ENCODE data around the gene MCM7.
A peak's percentile ranks its signal among the peaks of the same experiment; 100 is the strongest.

MCM7 gene

DNA sequence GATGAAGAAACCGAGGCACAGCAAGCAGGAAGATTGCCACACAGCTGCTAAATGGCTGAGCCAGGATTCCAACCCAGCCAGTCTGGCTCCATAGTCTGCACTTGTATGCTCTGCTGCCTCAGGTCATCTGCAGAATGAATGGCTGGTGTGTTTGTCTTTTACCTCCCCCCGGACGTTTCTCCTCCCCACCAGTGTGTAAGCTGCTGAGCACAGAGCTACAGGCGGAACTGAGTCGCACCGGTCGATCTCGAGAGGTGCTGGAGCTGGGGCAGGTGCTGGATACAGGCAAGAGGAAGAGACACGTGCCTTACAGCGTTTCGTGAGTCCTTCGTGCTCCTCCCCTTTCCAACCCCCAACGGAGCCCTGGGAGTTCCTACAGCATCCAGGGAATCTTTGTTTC, 20.9 kb upstream of the MCM7 start:
- no peak for DNase-seq

DNA sequence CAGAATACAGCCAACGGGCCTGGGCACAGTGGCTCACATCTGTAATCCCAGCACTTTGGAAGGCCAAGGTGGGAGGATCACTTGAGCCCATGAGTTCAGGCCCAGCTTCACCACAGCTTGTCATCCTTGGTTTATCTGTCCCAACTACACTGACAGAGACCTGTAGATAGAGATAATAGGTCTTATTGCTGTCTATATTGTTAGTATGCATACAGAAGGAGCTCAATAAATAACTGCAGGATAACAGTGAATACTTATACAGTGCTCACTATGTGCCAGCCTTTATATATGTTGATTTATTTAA, 19.5 kb upstream of the MCM7 start:
- DNase-seq, result no peak

DNA sequence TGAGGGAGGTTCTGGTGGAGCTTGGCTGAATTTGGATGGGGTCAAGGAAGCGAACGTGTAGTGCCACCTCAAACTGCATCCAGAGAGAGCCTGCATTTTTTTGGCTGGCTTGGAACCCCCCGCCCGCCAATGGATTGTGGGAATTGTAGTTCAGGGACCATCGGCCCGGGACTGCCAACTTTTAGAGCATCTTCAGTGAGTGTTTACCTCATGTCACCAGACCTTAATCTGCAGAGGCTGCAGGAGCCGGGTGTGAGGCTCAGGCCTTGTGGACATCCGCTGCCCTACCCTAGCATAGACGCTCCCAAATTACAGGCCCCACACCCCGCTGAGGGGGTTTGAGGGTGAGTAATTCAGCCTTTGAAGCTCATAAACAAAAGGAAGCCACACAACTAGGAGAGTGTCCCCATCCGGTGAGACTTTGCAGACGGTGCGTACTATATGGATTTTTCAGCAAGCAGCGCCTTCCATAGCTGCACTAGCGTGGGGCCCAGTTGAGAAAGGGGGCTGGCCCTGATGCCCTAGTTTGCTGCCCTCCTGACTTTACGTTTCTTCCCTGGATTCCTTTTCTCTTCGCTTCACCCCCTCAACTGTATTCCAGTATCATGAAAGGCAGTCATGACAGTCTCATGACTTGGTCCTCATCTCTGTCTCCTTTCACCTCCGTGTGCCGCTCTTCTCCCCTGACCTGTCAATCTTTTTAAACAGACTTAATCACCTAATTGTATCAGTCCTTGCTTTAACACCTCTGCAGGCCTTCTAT, 19.0 kb upstream of the MCM7 start:
- peak; percentile 71 to 78 for DNase-seq

DNA sequence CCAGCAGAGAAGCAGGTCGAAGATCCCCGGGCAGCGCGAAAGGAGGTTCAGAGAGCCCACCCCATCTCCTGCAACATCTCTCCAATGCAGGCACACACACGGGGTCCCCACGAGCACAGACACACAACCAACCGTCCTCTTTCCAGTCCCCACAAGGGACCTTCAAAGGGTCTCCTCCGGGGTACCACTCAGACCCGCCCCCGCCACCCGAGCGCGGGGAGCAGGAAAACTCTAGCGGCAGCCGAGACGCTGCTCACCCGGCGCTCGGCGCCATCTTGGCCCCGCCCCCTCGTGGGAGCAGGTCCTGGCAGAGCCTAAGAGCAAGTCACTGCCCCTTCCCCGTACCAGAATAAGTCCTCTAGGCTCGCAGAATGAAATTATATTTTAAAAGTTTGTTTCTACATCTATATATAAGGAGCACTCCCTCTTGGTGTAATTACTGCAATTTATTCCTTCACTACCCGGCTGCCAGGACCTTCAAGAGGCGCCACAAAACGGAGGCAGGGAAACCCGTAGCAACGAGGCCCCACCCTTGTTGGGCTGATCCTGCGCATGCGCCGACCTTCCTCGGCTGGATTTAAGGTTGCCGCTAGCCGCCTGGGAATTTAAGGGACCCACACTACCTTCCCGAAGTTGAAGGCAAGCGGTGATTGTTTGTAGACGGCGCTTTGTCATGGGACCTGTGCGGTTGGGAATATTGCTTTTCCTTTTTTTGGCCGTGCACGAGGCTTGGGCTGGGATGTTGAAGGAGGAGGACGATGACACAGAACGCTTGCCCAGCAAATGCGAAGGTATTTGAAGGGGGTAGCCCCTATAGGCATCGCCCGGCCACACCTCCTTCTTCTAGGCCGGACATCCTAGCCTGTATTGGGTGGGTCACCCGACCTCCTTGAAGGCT, 18.1 kb upstream of the MCM7 start, which contains the start of the genes CNPY4 and TAF6:
Gene CNPY4 (plus strand): TSS at position 563 of the 898 bp plus-strand sequence. CDS start 111 bp downstream, at position 674.
Gene TAF6 (minus strand): TSS at position 287 of the 898 bp plus-strand sequence. CDS start 5,149 bp downstream, outside the sequence.
- DNase-seq, result peak; percentile 96 to 97

DNA sequence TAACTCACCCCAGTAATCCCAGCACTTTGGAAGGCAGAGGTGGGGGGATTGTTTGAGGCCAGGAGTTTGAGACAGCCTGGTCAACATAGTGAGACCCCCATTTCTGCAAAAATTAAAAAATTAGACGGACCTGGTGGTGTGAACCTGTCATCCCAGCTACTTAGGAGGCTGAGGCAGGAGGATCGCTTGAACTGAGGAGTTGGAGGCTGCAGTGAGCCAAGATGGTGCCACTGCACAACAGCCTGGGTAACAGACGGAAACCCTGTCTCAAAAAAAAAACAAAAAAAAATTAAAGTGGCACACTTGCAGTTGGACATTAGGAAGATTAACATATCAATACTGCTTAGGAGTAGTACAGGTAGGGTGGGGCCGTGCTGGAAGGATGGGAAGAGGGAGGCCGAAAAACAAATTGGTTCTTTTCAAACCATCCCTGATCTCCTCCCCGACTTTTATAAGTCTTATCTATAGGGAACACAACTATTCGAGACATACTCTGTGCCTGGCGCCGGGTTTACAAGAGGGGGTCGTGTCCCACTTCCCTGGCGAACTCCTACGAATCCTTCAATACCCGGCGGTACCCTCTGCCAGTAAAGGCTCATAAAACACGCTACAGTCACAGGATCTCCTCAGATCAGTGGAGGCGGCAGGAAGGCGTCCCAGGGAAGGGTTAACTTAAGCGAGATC, 17.3 kb upstream of the MCM7 start:
- no peak for DNase-seq

DNA sequence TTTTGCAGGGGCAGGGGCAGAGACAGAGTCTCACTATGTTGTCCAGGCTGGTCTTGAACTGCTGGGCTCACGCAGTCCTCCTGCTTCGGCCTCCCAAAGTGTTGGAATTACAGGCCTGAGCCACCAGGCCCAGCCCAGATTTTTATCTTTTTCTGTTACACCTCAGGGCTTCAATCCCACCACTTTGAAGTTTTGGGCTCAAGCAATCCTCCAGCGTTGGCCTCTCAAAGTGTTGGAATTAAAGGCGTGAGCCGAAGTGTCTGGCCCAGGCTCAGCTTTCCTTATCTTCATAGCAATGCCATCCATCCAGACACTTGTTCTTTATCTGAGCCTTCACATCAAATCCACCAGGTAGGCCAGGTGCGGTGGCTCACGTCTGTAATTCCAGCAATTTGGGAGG, 13.8 kb upstream of the MCM7 start:
- DNase-seq, result no peak

DNA sequence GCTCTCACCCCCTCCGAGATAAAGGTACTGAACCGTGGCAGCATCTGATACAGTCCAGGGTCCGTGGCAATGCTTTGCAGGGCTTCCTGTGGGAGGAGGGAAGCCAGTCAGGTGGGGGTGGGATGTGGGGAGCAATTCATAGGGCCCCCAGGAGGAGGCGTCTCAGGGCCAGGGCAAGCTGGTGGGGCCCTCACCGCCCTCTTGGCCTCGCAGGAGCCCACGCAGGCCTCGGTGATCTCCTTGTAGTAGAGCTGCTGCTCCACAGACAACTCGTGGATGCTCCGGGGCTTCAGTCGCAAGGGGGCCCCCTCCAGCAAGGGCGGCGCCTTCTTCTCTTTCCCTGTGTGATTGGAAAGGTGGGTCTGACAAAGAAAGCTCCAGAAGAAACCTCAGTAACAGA, 10.7 kb upstream of the MCM7 start:
- no peak for DNase-seq

DNA sequence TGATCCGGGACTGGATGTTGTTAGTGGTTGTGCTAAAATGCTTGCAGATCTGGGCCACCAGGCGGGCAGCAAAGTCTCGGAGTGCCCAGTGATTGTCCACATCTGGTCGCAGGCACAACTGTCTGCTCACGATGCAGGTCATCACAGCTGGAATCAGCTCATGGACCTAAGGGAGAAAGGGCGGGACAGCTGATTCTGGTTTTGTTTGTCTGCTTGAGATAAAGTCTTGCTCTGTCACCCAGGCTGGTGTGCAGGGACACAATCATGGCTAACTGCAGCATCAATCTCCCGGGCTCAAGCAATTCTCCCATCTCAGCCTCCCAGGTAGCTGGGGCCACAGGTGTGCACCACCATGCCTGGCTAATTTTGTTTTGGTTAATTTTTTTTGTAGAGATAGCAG, 10.0 kb upstream of the MCM7 start:
- no peak for DNase-seq

DNA sequence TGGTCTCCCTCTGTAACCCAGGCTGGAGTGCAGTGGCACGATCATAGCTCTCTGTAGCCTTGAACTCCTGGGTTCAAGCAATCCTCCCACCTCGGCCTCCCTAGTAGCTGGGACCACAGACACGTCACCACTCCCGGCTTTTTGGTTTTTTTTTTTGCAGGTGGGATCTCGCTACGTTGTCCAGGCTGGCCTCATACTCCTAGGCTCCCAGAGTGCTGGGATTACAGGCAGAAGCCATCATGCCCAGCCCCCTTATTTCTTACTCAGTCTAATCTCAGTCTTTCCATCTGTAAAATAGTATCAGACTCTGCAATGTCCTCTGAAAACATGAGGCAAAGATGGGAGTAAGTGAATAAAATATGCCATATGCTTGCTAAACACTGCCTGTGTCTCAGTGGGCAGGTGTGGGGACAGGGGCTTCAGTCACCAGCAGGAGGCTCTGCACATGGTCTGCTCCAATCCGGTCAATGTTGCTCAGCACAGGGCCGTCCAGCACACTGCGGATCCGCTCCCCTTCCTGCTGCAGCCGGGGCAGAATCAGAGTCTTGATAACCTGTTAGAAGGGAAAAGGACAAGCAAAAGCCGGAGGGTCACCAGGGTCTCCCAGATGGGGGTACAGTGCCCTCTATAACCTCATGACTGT, 8.4 kb upstream of the MCM7 start:
- no peak for DNase-seq

DNA sequence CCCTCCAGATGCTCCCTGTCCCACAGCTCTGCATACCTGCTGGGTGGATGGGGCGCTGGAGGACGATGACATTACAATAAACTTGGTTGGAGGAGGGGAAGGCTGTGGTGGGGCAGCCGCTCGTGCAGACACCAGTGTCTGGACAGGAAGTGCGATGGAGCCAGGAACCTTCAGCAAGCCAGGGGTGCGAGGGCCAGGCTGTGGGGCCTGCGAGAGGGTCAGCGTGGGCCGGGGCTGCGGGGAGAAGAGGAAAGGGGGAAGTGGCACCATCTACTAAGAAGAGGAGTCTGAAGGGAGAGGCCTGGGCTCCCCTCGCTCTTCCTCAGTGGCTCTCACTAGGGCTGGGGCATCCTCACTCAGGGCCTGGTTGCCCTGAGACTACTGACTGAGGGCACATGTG, 6.7 kb upstream of the MCM7 start:
- no peak for DNase-seq

DNA sequence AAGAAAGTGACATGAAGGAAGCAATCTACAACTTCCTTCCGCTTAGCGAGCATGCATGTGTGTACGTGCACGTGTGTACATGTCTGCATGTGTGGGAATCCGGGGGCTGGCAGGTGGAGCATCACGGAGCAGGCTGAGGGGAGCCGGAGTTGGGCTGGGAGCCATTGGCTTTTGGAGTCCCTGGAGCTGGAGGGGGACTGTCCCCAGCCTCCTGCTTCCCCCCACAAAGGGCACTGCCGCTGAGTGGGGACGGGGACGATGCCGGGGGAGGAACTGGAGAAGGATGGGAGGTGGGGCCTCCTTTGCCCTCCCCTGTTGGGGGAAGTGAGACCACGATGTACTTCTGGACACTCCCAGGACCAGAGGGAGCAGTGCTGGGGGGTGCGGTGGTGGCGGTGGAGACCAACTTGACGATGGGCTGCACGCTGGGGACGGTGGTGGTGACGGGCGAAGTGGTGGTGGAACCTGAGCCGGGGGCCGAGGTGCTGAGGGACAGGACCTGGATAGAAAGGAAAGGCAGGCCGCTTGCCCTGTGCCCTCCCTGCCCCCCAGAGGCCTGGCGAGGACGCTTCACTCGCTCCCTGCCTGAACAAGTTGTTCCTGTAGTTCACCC, 6.0 kb upstream of the MCM7 start:
- no peak for DNase-seq

DNA sequence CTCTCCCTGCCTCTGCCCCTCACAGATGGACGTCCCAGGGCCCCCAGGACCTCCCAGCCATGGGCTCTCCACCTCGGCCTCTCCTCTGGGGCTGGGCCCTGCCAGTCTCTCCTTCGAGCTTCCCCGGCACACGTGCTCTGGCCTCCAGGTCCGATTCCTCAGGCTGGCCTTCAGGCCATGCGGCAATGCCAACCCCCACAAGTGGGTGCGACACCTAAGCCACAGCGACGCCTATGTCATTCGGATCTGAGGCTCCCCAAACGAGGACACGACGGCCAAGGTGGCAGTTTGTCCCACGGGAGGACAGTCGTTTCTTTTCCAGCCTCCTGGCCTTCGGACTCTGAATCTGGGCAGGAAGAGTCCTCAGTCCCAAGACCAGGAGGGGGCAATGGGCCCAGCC, 5.4 kb upstream of the MCM7 start:
- no peak for DNase-seq

DNA sequence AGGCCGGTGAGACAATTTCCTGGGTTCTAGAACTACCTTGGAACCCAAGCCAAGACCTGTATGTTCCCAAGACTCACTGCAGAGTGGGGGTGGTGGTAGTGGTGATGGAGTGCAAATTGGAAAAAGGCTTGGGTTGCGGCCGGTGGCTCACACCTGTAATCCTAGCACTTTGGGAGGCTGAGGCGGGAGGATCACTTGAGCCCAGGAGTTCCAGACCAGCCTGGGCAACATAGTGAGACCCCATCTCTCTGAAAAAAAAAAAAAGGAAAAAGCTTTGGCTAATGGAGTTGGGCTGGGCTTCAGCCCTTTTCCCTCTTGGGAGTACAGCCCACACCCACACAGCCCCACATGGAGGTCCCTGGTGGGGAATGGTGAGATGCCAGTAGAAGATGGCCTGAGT, 4.3 kb upstream of the MCM7 start:
- DNase-seq, result no peak

DNA sequence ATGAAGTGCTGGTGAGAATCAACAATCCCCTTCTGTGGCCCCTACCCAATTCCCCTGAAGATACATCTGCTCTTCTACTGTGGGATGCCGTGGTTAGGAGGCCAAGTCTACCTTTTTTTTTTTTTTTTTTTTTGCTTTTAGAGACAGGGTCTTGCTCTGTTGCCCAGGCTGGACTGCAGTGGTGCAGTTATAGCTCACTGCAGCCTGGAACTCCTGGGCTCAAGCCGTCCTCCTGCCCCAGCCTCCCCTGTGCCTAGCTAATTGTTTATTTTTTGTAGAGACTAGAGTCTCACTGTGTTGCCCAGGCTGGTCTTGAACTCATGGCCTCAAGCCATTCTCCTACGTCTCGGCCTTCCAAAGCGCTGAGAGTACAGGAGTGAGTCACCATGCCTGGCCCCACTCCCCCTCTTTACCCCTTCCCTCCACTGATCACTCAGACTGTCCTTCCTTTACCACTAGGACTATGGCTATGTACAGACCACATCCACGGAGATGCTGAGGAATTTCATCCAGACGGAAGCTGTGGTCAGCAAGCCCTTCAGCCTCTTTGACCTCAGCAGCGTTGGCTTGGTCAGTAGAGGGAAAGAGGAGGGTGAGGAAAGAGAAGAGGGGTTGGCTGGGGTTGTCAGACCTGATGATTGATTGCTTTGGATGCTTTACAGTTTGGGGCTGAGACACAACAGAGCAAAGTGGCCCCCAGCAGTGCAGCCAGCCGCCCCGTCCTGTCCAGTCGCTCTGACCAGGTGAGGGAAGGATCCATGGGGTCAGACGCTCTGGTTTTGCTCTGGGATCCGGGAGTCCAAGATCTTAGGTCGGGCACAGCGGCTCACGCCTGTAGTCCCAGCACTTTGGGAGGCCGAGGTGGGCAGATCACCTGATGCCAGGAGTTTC, 2.0 kb upstream of the MCM7 start:
- DNase-seq, result no peak

DNA sequence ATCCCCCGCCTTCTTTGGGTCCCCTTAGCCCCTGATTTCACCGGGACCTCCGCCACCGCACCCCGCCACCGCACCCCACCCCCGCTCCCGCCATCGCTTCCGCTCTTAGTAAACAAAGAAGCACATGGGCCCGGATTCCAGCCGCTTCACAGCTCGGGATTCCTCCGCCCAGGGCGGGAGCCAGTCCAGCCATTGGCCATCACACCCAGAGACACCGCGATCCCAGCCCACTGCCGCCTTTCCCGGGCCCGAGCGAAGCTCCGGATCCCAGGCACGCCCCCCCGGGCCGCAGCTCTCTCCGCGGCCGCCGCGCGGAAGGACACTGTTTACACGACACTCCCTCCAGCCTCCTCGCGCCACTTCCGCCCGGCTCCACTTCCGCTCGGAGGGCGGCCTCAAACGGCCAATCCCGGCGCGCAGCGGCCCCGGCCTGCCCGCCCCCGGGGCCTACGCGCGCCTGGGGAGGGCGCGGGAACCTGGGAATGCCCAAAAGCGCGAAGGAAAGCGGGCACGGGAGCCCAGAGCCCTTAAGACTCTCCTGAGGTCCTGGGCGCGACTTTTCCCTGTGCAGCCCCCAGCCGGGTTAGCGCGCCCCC, 679 bp downstream of the MCM7 start:
- peak; percentile 83 to 87 for DNase-seq

DNA sequence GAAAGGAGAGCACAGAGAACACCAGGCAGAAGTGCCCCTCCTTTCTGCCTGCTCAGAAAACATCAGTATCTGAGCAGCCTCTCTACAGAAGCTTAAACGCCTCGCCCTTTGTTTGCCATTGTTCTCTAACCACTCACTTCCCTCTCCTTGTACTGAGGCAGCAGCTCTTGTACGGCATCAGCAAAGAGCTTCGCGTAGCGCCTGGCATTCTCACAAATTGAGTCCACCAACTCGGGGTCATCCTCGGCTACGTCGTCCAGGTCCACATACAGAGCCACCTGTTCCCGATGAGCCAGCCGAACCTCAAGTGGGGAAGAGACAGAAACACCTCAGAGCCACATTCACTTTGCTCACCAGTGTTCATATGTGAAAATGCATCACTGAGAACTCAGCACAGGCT, 1.7 kb downstream of the MCM7 start:
- no peak for DNase-seq

DNA sequence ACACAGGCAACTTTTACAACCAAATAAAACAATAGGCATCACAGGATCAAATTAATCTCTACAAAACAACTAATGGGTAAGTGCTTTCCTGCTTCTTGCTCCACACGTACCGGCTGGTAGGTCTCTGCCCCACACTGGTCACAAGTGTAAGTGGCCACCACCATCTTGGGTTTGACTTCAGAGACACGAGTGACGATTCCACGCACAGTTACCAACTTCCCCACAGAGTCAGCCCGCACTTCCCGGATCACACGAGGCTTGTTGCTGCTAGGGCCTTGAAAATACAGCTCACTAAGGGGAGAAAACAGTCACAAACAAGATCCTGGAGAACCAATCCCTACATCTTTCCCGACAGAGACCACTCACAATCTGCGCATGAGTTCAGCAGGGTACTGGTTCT, 2.3 kb downstream of the MCM7 start:
- DNase-seq, result no peak

DNA sequence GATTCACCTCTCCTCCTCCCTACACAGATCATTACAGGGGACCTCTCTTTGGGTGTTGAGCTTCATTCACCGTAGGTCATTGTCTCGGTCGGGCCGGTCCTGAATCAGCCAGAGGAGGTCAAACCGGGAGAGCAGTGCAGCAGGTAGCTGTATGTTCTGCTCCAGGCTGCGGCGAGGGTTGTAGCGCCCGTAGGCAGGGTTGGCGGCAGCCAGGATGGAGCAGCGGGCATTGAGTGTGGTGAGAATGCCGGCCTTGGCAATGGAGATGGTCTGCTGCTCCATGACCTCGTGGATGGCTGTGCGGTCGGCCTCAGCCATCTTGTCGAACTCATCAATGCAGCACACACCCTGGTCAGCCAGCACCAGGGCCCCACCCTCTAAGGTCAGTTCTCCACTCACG, 5.5 kb downstream of the MCM7 start:
- DNase-seq, result no peak

DNA sequence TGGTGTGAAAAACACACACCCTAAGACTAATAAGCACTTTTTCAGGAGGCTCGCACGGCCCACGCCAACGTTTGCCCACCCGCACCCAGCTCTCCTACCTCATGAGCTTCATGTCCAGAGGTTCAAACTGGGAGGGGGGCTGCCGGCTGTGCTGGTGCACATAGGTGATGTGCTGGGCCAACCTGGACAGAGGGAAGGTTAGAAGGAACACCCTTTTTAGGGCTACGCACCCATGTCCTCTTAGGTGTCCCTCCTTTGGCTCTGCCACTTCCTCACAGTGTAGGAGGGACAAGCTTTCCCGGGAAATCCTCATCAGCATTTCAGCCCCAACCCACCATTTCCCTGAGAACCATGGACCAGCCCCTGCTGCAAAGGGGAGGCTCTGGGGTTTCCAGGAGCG, 5.9 kb downstream of the MCM7 start:
- DNase-seq, result no peak

DNA sequence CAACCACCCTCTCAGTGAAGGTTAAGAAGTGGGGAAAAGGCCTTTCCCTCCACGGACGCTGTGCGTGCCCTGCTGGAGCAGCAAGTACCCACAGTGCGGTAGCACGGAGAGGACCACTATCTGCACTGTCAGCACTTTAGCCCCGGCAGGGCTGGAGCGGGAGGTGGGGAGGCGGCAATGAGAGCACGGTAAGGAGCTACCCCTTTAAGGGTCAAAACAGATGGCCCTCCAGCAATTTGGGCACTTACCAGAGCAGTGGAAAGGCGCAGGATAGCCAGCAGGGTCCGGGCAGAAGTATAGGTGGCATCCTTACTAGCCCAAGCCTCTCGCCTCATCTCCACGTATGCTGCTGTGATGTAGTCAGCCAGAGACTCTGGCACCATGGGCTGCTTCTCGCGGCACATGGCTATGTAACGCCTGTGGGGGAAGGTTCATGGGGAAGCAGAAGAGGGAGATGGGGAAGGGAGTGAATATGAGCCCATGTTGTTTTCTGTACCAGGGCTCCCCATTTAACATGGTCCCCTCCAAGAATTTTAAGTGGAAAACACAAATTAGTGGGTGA, 7.2 kb downstream of the MCM7 start:
- no peak for DNase-seq

DNA sequence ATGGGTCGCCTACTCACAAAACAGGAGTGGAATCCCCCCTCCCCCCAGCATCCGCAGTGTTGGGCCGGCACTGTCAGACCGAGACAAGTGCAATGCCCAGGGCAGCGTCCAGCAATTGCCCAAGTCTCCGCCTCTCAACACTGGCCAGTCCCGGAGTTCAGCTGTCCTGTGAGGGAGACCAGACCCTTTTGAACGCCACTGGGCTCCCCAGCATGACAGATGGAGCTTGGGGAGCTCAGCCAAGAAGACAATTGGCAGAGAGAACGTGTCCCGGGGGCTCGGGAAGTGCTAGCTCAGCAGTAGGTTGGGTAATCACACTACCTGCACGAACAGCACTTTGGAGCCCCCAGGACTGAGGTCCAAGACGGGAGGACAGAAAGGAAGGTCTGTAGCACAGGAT, 7.7 kb downstream of the MCM7 start:
- no peak for DNase-seq

Measured in activated CD4-positive, alpha-beta T cell treated with anti-CD3 and anti-CD28 coated beads, Interleukin-2, amount 50 U/mL, for 48 hours (primary cell).